ENCODE measurements around the gene WDR88. TPM values are rescaled to one million over a fixed set of nuclear protein-coding genes. Genes with fewer than 3 reads are reported as not detected.
"Not testable (repeated sequence)": the region's sequence is repeated elsewhere in the genome, so short reads cannot be mapped to it uniquely, and the experiment has no call there.

WDR88 gene
- total RNA-seq, 1 donor from 2014 or later, result not detected

GRCh38 chr19:33158365-33158764 lies 26.5 kb downstream of the WDR88 start:
- no peak for TF ChIP-seq CTCF (IDR thresholded peaks at IDR 0.05; ENCODE audit: insufficient read depth, low read length, severe bottlenecking)
- no peak for FAIRE-seq
- Histone ChIP-seq H3K4me3 (ENCODE audit: low read depth, low read length) (no peak overlapping the region), H3K27me3 (ENCODE audit: control insufficient read depth, insufficient read depth, low read length) (no peaks in the 10 kb centered on the region), H3K36me3 (ENCODE audit: control insufficient read depth, insufficient read depth, low read length) (no peaks in the 10 kb centered on the region)
- no peak for DNase-seq (ENCODE audit: low read depth)

- DNase-seq (ENCODE audit: low read depth) (no peak), FAIRE-seq (no peak)
- no peak overlapping the region for H3K4me3 ChIP-seq (ENCODE audit: low read depth, low read length)
- H3K27me3 ChIP-seq (ENCODE audit: control insufficient read depth, insufficient read depth, low read length), result no peaks in the 10 kb centered on the region
- H3K36me3 ChIP-seq (ENCODE audit: control insufficient read depth, insufficient read depth, low read length), result no peaks in the 10 kb centered on the region
- no peak for TF ChIP-seq CTCF (IDR thresholded peaks at IDR 0.05; ENCODE audit: insufficient read depth, low read length, severe bottlenecking)
These were observed 27.2 kb downstream of the WDR88 start for GRCh38 chr19:33159149-33159548.

GRCh38 chr19:33159893-33160292 lies 28.0 kb downstream of the WDR88 start:
- TF ChIP-seq CTCF (IDR thresholded peaks at IDR 0.05; ENCODE audit: insufficient read depth, low read length, severe bottlenecking), result no peak
- Histone ChIP-seq H3K4me3 (ENCODE audit: low read depth, low read length) (no peak overlapping the region), H3K36me3 (ENCODE audit: control insufficient read depth, insufficient read depth, low read length) (no peaks in the 10 kb centered on the region), H3K27me3 (ENCODE audit: control insufficient read depth, insufficient read depth, low read length) (no peaks in the 10 kb centered on the region)
- DNase-seq (ENCODE audit: low read depth) (no peak), FAIRE-seq (no peak)

GRCh38 chr19:33161201-33161600 lies 29.3 kb downstream of the WDR88 start:
- H3K36me3 ChIP-seq (ENCODE audit: control insufficient read depth, insufficient read depth, low read length), result no peaks in the 10 kb centered on the region
- TF ChIP-seq CTCF (IDR thresholded peaks at IDR 0.05; ENCODE audit: insufficient read depth, low read length, severe bottlenecking), result no peak
- no peaks in the 10 kb centered on the region for H3K27me3 ChIP-seq (ENCODE audit: control insufficient read depth, insufficient read depth, low read length)
- DNase-seq (ENCODE audit: low read depth), result no peak
- no peak for FAIRE-seq
- no peak overlapping the region for H3K4me3 ChIP-seq (ENCODE audit: low read depth, low read length)

- Histone ChIP-seq H3K27me3 (ENCODE audit: control insufficient read depth, insufficient read depth, low read length) (no peaks in the 10 kb centered on the region), H3K36me3 (ENCODE audit: control insufficient read depth, insufficient read depth, low read length) (no peaks in the 10 kb centered on the region), H3K4me3 (ENCODE audit: low read depth, low read length) (no peak overlapping the region)
- DNase-seq (ENCODE audit: low read depth) (no peak), FAIRE-seq (no peak)
- TF ChIP-seq CTCF (IDR thresholded peaks at IDR 0.05; ENCODE audit: insufficient read depth, low read length, severe bottlenecking), result no peak
These were observed 31.6 kb downstream of the WDR88 start for GRCh38 chr19:33163481-33163880.

- H3K36me3 ChIP-seq (ENCODE audit: control insufficient read depth, insufficient read depth, low read length); FAIRE-seq; DNase-seq (ENCODE audit: low read depth); H3K27me3 ChIP-seq (ENCODE audit: control insufficient read depth, insufficient read depth, low read length); H3K4me3 ChIP-seq (ENCODE audit: low read depth, low read length): not testable (repeated sequence)
These were observed 34.1 kb downstream of the WDR88 start for GRCh38 chr19:33166037-33166436.

Measured in bronchial epithelial cell (primary cell).